ENCODE measurements around the gene KCNC1. TPM values are rescaled to one million over a fixed set of nuclear protein-coding genes. Genes with fewer than 3 reads are reported as not detected.

KCNC1 gene
- total RNA-seq, 1 donor from 2014 or later, result not detected

- no peak overlapping the region for H3K4me3 ChIP-seq (ENCODE audit: low read depth, low read length)
- TF ChIP-seq CTCF (IDR thresholded peaks at IDR 0.05; ENCODE audit: insufficient read depth, low read length, poor library complexity, severe bottlenecking), result no peak
Observed at GRCh38 chr11:17776212-17776875, 41.8 kb downstream of the KCNC1 start.

GRCh38 chr11:17777086-17777737 lies 42.6 kb downstream of the KCNC1 start:
- no peak overlapping the region for H3K4me3 ChIP-seq (ENCODE audit: low read depth, low read length)
- no peak for DNase-seq (ENCODE audit: low read depth)
- no peaks in the 10 kb centered on the region for H3K27me3 ChIP-seq (ENCODE audit: control insufficient read depth, insufficient read depth, low read length)
- no peaks in the 10 kb centered on the region for H3K36me3 ChIP-seq (ENCODE audit: control insufficient read depth, insufficient read depth, low read length)
- TF ChIP-seq CTCF (IDR thresholded peaks at IDR 0.05; ENCODE audit: insufficient read depth, low read length, poor library complexity, severe bottlenecking), result no peak

More at GRCh38 chr11:17776212-17776875, 41.8 kb downstream of the KCNC1 start:
- no peaks in the 10 kb centered on the region for H3K36me3 ChIP-seq (ENCODE audit: control insufficient read depth, insufficient read depth, low read length)
- no peaks in the 10 kb centered on the region for H3K27me3 ChIP-seq (ENCODE audit: control insufficient read depth, insufficient read depth, low read length)
- DNase-seq (ENCODE audit: low read depth), result no peak

- no peak for TF ChIP-seq CTCF (IDR thresholded peaks at IDR 0.05; ENCODE audit: insufficient read depth, low read length, poor library complexity, severe bottlenecking)
- no peak for DNase-seq (ENCODE audit: low read depth)
- Histone ChIP-seq H3K4me3 (ENCODE audit: low read depth, low read length) (no peak overlapping the region), H3K27me3 (ENCODE audit: control insufficient read depth, insufficient read depth, low read length) (no peaks in the 10 kb centered on the region), H3K36me3 (ENCODE audit: control insufficient read depth, insufficient read depth, low read length) (no peaks in the 10 kb centered on the region)
Observed at GRCh38 chr11:17777738-17778091, 43.1 kb downstream of the KCNC1 start.

- no peak for TF ChIP-seq CTCF (IDR thresholded peaks at IDR 0.05; ENCODE audit: insufficient read depth, low read length, poor library complexity, severe bottlenecking)
Observed at GRCh38 chr11:17778352-17778751, 43.8 kb downstream of the KCNC1 start.

GRCh38 chr11:17778956-17779860 lies 44.6 kb downstream of the KCNC1 start:
- DNase-seq (ENCODE audit: low read depth), result no peak
- no peaks in the 10 kb centered on the region for H3K36me3 ChIP-seq (ENCODE audit: control insufficient read depth, insufficient read depth, low read length)
- H3K27me3 ChIP-seq (ENCODE audit: control insufficient read depth, insufficient read depth, low read length), result no peaks in the 10 kb centered on the region
- no peak overlapping the region for H3K4me3 ChIP-seq (ENCODE audit: low read depth, low read length)
- TF ChIP-seq CTCF (IDR thresholded peaks at IDR 0.05; ENCODE audit: insufficient read depth, low read length, poor library complexity, severe bottlenecking), result no peak

More at GRCh38 chr11:17778352-17778751, 43.8 kb downstream of the KCNC1 start:
- no peak for DNase-seq (ENCODE audit: low read depth)
- Histone ChIP-seq H3K27me3 (ENCODE audit: control insufficient read depth, insufficient read depth, low read length) (no peaks in the 10 kb centered on the region), H3K36me3 (ENCODE audit: control insufficient read depth, insufficient read depth, low read length) (no peaks in the 10 kb centered on the region), H3K4me3 (ENCODE audit: low read depth, low read length) (no peak overlapping the region)

Data from kidney epithelial cell (primary cell).